ENCODE data around the gene UBE2C.

DNA sequence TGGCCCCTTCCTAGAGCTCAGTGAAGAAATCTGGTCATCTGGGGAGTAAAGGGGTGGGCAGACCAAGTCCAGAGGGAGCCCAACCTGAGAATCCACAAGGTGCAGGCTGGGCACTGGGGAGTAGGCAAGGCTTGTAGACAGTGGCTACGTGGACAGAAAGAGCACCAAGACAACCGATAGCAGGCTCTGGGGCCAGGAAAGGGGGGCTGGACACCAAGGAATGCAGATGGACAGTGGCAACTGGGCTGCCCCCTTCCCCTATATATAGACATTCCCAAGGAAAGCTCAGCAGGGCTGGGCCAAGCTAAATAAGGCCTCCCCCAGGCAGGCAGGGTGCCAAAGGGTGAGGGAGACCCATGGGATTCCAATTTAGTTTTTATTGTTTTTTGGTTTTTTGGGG, 16.1 kb downstream of the UBE2C start:
- TF ChIP-seq, protein P1, sequence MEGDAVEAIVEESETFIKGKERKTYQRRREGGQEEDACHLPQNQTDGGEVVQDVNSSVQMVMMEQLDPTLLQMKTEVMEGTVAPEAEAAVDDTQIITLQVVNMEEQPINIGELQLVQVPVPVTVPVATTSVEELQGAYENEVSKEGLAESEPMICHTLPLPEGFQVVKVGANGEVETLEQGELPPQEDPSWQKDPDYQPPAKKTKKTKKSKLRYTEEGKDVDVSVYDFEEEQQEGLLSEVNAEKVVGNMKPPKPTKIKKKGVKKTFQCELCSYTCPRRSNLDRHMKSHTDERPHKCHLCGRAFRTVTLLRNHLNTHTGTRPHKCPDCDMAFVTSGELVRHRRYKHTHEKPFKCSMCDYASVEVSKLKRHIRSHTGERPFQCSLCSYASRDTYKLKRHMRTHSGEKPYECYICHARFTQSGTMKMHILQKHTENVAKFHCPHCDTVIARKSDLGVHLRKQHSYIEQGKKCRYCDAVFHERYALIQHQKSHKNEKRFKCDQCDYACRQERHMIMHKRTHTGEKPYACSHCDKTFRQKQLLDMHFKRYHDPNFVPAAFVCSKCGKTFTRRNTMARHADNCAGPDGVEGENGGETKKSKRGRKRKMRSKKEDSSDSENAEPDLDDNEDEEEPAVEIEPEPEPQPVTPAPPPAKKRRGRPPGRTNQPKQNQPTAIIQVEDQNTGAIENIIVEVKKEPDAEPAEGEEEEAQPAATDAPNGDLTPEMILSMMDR (conservative IDR thresholded peaks at IDR 0.05 in 1 of 2, IDR thresholded peaks at IDR 0.05 in 1 of 2; ENCODE audit: low read depth in 1 of 2, low read length in 2 of 2): no peak
- TF ChIP-seq EZH2 (IDR thresholded peaks at IDR 0.05; ENCODE audit: low read length, missing control alignments): no peak

Data from fibroblast of lung (primary cell).